DND-41 (cell line): Measurements from ENCODE around the gene GPR137B.
A peak's percentile ranks its signal among the peaks of the same experiment; 100 is the strongest.

Experiments
- ATAC-seq: fragments of 200-7000 bp; cut with Tn5 transposase; 3 replicates; pipeline ENCODE4 v1.9.1; 2021; ENCODE audit warnings: low read depth; ENCODE audit not compliant: insufficient read depth
- DNase-seq: peaks from one replicate; pipeline ENCODE4 v3.0.0-alpha.2; 2020
- H2AFZ ChIP-seq: 2 replicates; pipeline ENCODE4 v1.6.0; 2012; ENCODE audit warnings: low read depth, low read length
- H3K27ac ChIP-seq: 2 replicates; pipeline ENCODE4 v1.5.1; 2012; ENCODE audit warnings: low read length, inconsistent platforms
- H3K27me3 ChIP-seq: fragments of 200-600 bp; sonication (generic); 2 replicates; pipeline ENCODE4 v1.6.0; 2012; ENCODE audit warnings: low read length, mild to moderate bottlenecking, inconsistent platforms; ENCODE audit not compliant: insufficient read depth, poor library complexity
- H3K36me3 ChIP-seq: 2 replicates; pipeline ENCODE4 v1.5.1; 2012; ENCODE audit warnings: low read length, inconsistent platforms; ENCODE audit not compliant: insufficient read depth
- H3K4me1 ChIP-seq: 2 replicates; pipeline ENCODE4 v1.5.1; 2012; ENCODE audit warnings: mild to moderate bottlenecking, low read length; ENCODE audit not compliant: insufficient read depth
- H3K4me2 ChIP-seq: 2 replicates; pipeline ENCODE4 v1.6.0; 2012; ENCODE audit warnings: mild to moderate bottlenecking, moderate library complexity, low read length, inconsistent platforms; ENCODE audit not compliant: insufficient read depth
- H3K4me3 ChIP-seq, 2 experiments: fragments of 200-600 bp in 1 of 2; shearing (Covaris generic) in 1 of 2; 2 replicates each; pipeline ENCODE4 v1.5.1; 2012 to 2016; ENCODE audit warnings: inconsistent platforms in 2 of 2, low read length in 2 of 2, mild to moderate bottlenecking in 2 of 2, low read depth in 1 of 2, moderate library complexity in 1 of 2
- H3K79me2 ChIP-seq: 2 replicates; pipeline ENCODE4 v1.6.0; 2012; ENCODE audit warnings: low read length, inconsistent platforms; ENCODE audit not compliant: insufficient read depth
- H3K9ac ChIP-seq: 2 replicates; pipeline ENCODE4 v1.6.0; 2012; ENCODE audit warnings: low read depth, mild to moderate bottlenecking, inconsistent platforms, low read length, moderate library complexity
- H3K9me3 ChIP-seq: 2 replicates; pipeline ENCODE4 v1.5.1; 2012; ENCODE audit warnings: low read length, moderate library complexity, mild to moderate bottlenecking, inconsistent platforms; ENCODE audit not compliant: insufficient read depth, severe bottlenecking
- H4K20me1 ChIP-seq: 2 replicates; pipeline ENCODE4 v1.6.0; 2012; ENCODE audit warnings: low read length; ENCODE audit not compliant: insufficient read depth
- EZH2 ChIP-seq: IDR thresholded peaks from 3 replicates; pipeline ENCODE4 v1.6.1; 2012; ENCODE audit warnings: borderline replicate concordance, low read depth, mild to moderate bottlenecking, moderate library complexity, low read length, inconsistent platforms; ENCODE audit not compliant: severe bottlenecking
- TF ChIP-seq, protein P1 (sequence below): IDR thresholded peaks from 2 replicates; pipeline ENCODE4 v1.5.1; 2012; ENCODE audit warnings: borderline replicate concordance, low read length, moderate library complexity, mild to moderate bottlenecking; ENCODE audit not compliant: poor library complexity, severe bottlenecking; ENCODE audit errors: extremely low read depth

GPR137B gene

DNA sequence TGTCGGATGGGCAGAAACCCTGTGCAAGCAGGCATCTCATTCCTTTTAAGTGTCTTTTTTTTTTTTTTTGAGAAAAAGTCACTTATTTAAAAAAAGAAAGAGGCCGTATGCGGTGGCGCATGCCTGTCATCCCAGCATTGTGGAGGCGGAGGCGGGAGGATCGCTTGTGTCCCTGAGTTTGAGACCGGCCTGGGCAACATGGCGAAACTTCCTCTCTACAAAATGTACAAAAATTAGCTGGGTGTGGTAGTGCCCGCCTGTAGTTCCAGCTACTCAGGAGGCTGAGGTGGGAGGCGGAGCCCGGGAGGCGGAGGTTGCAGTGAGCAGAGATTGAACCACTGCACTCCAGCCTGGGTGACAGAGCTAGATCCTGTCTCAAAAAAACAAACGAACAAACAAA is 1.7 kb downstream of the GPR137B start:
- no peak for ATAC-seq
- peaks cover 17% of the 10 kb centered on the region for H3K27me3 ChIP-seq
- peak overlapping the region; percentile 80 for H3K9ac ChIP-seq
- H3K4me1 ChIP-seq, result peaks cover 36% of the 10 kb centered on the region
- H2AFZ ChIP-seq, result no peak overlapping the region
- DNase-seq, result no peak
- no peaks in the 10 kb centered on the region for H3K9me3 ChIP-seq
- no peak overlapping the region for H3K27ac ChIP-seq
- H3K4me2 ChIP-seq, result peak overlapping the region; percentile 97
- no peak for TF ChIP-seq EZH2
- TF ChIP-seq, protein P1, sequence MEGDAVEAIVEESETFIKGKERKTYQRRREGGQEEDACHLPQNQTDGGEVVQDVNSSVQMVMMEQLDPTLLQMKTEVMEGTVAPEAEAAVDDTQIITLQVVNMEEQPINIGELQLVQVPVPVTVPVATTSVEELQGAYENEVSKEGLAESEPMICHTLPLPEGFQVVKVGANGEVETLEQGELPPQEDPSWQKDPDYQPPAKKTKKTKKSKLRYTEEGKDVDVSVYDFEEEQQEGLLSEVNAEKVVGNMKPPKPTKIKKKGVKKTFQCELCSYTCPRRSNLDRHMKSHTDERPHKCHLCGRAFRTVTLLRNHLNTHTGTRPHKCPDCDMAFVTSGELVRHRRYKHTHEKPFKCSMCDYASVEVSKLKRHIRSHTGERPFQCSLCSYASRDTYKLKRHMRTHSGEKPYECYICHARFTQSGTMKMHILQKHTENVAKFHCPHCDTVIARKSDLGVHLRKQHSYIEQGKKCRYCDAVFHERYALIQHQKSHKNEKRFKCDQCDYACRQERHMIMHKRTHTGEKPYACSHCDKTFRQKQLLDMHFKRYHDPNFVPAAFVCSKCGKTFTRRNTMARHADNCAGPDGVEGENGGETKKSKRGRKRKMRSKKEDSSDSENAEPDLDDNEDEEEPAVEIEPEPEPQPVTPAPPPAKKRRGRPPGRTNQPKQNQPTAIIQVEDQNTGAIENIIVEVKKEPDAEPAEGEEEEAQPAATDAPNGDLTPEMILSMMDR, result no peak
- H3K79me2 ChIP-seq, result peaks cover 57% of the 10 kb centered on the region
- H3K36me3 ChIP-seq, result peaks cover 4% of the 10 kb centered on the region
- peak overlapping the region in 1 of 2 experiments; percentile 96; a peak in 2 of 4 replicates for H3K4me3 ChIP-seq
- peaks cover 38% of the 10 kb centered on the region for H4K20me1 ChIP-seq

GRCh38 chr1:236144446-236145150 is 2.3 kb downstream of the GPR137B start:
- no peak overlapping the region; the same call in 1 of the 2 replicates for H3K9ac ChIP-seq
- no peak for TF ChIP-seq EZH2
- TF ChIP-seq, protein P1, result no peak
- peaks cover 17% of the 10 kb centered on the region for H3K27me3 ChIP-seq
- no peak overlapping the region; the same call in 1 of the 2 replicates for H3K27ac ChIP-seq
- no peaks in the 10 kb centered on the region for H3K9me3 ChIP-seq
- H2AFZ ChIP-seq, result no peak overlapping the region
- no peak for DNase-seq
- H3K36me3 ChIP-seq, result peaks cover 4% of the 10 kb centered on the region
- peak overlapping the region in 1 of 2 experiments; percentile 96; a peak in 2 of 4 replicates for H3K4me3 ChIP-seq
- peaks cover 63% of the 10 kb centered on the region for H3K79me2 ChIP-seq
- H3K4me2 ChIP-seq, result peak overlapping the region; percentile 97
- H3K4me1 ChIP-seq, result peaks cover 36% of the 10 kb centered on the region
- H4K20me1 ChIP-seq, result peaks cover 42% of the 10 kb centered on the region
- ATAC-seq, result no peak

DNA sequence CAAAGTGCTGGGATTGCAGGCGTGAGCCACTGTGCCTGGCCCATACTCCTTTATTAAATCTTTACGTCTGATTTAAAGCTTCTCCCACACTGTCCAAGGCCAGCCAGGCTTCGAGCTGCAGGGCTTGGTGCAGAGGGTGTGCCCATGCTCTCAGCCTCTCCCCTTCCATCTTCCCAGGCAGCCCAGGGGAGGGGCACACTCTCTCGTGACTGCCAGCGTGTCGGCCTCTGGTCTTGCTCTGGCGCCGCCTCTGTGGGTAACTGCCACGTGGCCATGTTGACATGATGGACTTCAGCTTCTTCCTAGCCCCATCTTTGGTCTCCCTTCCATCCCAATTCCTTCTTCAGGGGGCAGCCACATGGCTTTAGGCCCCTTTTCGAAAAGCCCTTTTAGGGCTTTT is 4.7 kb downstream of the GPR137B start:
- H3K4me2 ChIP-seq, result peak overlapping the region; percentile 12; the same call in 1 of the 2 replicates
- no peak overlapping the region for H2AFZ ChIP-seq
- DNase-seq (no peak), ATAC-seq (no peak)
- no peak overlapping the region for H3K4me3 ChIP-seq
- TF ChIP-seq, protein P1, result no peak
- TF ChIP-seq EZH2, result no peak
- H3K9me3 ChIP-seq, result no peaks in the 10 kb centered on the region
- H3K27me3 ChIP-seq, result no peaks in the 10 kb centered on the region
- H3K9ac ChIP-seq, result no peak overlapping the region
- peaks cover 32% of the 10 kb centered on the region for H3K4me1 ChIP-seq
- H4K20me1 ChIP-seq, result peaks cover 58% of the 10 kb centered on the region
- peaks cover 83% of the 10 kb centered on the region for H3K79me2 ChIP-seq
- H3K27ac ChIP-seq, result no peak overlapping the region
- peaks cover 4% of the 10 kb centered on the region for H3K36me3 ChIP-seq
